Sigmoid colon (tissue), 4 donors: ENCODE measurements around the gene RACK1.

Source experiments
- CTCF ChIP-seq, 4 experiments: fragments of 450-650 bp in 3 of 4; fragments of 200-600 bp in 1 of 4; IDR thresholded peaks; one replicate each; pipeline ENCODE4 v1.5.1; 2016 to 2019; ENCODE audit warnings: antibody characterized with exemption in 4 of 4, mild to moderate bottlenecking in 3 of 4, moderate library complexity in 2 of 4
- EP300 ChIP-seq, 4 donors: sonication (generic); formaldehyde crosslinking; IDR thresholded peaks; one replicate each; pipeline ENCODE4 v1.6.1; 2017; ENCODE audit warnings: antibody characterized with exemption in 4 of 4
- POLR2A ChIP-seq, 2 donors: fragments of 450-650 bp; IDR thresholded peaks; one replicate each; pipeline ENCODE4 v1.6.1; 2016; ENCODE audit warnings: antibody characterized with exemption in 2 of 2, mild to moderate bottlenecking in 2 of 2, moderate library complexity in 2 of 2

- TF ChIP-seq CTCF (IDR thresholded peaks at IDR 0.05) (no peak), POLR2A (IDR thresholded peaks at IDR 0.05) (no peak), EP300 (IDR thresholded peaks at IDR 0.05) (no peak)
These were observed 5.8 kb downstream of the RACK1 start for GRCh38 chr5:181237729-181238385.
